OCI-LY7 (cell line): ENCODE measurements around the gene NR3C1.

Experiments
- EZH2phosphoT487 ChIP-seq: fragments of 200-600 bp; sonication (generic); IDR thresholded peaks from 2 replicates; pipeline ENCODE4 v1.6.1; 2018; ENCODE audit warnings: low read depth, borderline replicate concordance, mild to moderate bottlenecking, mixed run types, antibody characterized with exemption, low read length, moderate library complexity, mixed read lengths
- TF ChIP-seq, protein P1 (sequence below): fragments of 200-600 bp; sonication (generic); conservative IDR thresholded peaks from 2 replicates; pipeline ENCODE4 v1.5.1; 2014; ENCODE audit warnings: mild to moderate bottlenecking, antibody characterized with exemption, low read length, moderate library complexity, mixed read lengths

DNA sequence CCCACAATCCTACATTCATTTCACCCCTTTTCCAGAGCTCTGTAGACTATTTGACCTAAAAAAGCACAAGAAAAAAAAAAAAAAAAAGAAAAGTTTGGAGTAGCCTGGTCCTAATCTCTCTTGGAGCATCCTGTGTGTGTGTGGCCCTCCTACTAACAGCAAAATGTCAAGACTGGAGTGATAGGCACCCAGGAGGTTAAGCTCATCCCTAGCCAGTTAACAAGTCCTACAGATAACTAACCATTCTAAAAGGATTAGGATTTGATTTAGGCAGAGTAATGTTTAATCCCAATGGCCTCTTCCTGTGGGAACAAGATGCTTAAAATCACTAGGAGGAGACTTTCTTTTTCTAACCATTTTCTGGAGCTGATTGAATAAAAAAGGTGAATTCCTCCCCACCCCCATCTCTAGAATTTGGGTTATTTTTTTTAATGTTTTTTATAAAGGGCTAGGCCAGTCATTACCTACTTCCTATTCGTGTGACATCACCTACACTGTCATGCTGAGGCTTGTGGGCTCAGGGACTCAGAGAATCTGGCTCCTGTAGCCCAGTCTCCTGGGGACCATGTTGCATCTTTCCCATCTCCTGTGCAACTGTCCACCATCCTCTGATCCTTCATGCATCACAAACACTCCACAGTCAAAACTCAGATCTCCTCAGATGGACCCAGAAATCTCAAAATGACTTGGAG lies 43.2 kb upstream of the NR3C1 start:
- no peak for TF ChIP-seq EZH2phosphoT487
- TF ChIP-seq, protein P1, sequence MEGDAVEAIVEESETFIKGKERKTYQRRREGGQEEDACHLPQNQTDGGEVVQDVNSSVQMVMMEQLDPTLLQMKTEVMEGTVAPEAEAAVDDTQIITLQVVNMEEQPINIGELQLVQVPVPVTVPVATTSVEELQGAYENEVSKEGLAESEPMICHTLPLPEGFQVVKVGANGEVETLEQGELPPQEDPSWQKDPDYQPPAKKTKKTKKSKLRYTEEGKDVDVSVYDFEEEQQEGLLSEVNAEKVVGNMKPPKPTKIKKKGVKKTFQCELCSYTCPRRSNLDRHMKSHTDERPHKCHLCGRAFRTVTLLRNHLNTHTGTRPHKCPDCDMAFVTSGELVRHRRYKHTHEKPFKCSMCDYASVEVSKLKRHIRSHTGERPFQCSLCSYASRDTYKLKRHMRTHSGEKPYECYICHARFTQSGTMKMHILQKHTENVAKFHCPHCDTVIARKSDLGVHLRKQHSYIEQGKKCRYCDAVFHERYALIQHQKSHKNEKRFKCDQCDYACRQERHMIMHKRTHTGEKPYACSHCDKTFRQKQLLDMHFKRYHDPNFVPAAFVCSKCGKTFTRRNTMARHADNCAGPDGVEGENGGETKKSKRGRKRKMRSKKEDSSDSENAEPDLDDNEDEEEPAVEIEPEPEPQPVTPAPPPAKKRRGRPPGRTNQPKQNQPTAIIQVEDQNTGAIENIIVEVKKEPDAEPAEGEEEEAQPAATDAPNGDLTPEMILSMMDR, result no peak
